ENCODE data around the gene GPR39. TPM values are rescaled to one million over a fixed set of nuclear protein-coding genes. Genes with fewer than 3 reads are reported as not detected.

Gene GPR39
- polyA plus RNA-seq, 1 donor from 2014 or later: 1.1 TPM

DNA sequence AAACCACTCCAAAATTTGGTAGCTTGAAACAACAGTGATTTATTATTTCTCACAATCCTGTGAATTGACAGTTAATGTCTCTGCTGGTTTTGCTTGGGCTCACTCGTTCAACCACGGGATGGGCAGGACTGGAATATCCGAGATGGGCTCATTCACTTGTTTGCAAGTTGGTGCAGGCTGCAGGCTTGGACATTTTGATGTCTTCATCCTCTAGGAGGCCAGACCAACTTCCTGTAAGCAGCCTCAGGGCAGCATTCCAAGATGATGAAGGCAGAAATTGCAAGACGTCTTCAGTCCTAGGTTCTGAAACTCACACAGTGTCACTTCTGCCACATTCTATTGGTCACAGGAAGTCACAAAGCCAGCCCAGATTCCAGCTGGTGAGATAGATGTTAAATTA is 47.1 kb downstream of the GPR39 start:
- H2AFZ ChIP-seq (ENCODE audit: low read depth, low read length): no peak overlapping the region
- no peaks in the 10 kb centered on the region for H3K27me3 ChIP-seq (ENCODE audit: insufficient read depth, low read depth, low read length)
- no peak overlapping the region for H3K9ac ChIP-seq (ENCODE audit: low read length)
- H3K36me3 ChIP-seq (ENCODE audit: insufficient read depth, low read length): no peaks in the 10 kb centered on the region
- H3K4me2 ChIP-seq (ENCODE audit: low read length): no peak overlapping the region
- no peaks in the 10 kb centered on the region for H3K9me2 ChIP-seq (ENCODE audit: insufficient read depth, low read length)
- peaks cover 9% of the 10 kb centered on the region for H3K9me3 ChIP-seq (ENCODE audit: low read length)
- H4K20me1 ChIP-seq (ENCODE audit: insufficient read depth): no peaks in the 10 kb centered on the region
- no peak overlapping the region for H3K4me3 ChIP-seq (ENCODE audit: low read length)
- H3F3A ChIP-seq (ENCODE audit: insufficient read depth, low read length, poor library complexity, severe bottlenecking): no peaks in the 10 kb centered on the region
- H3K79me2 ChIP-seq (replicated peaks; ENCODE audit: insufficient read depth, low read length): no peaks in the 10 kb centered on the region
- no peak for TF ChIP-seq POLR2AphosphoS5 (IDR thresholded peaks at IDR 0.05)
- no peak for TF ChIP-seq SMC3 (conservative IDR thresholded peaks at IDR 0.05; ENCODE audit: poor library complexity)
- TF ChIP-seq TAF1 (IDR thresholded peaks at IDR 0.05; ENCODE audit: low read depth): no peak
- no peak for TF ChIP-seq REST (IDR thresholded peaks at IDR 0.05; ENCODE audit: borderline replicate concordance)
- no peak for TF ChIP-seq RAD21 (conservative IDR thresholded peaks at IDR 0.05)
- no peak for TF ChIP-seq MXI1 (conservative IDR thresholded peaks at IDR 0.05; ENCODE audit: poor library complexity, severe bottlenecking)
- no peak for TF ChIP-seq EP300 (conservative IDR thresholded peaks at IDR 0.05; ENCODE audit: poor library complexity, severe bottlenecking)
- TF ChIP-seq, protein P1, sequence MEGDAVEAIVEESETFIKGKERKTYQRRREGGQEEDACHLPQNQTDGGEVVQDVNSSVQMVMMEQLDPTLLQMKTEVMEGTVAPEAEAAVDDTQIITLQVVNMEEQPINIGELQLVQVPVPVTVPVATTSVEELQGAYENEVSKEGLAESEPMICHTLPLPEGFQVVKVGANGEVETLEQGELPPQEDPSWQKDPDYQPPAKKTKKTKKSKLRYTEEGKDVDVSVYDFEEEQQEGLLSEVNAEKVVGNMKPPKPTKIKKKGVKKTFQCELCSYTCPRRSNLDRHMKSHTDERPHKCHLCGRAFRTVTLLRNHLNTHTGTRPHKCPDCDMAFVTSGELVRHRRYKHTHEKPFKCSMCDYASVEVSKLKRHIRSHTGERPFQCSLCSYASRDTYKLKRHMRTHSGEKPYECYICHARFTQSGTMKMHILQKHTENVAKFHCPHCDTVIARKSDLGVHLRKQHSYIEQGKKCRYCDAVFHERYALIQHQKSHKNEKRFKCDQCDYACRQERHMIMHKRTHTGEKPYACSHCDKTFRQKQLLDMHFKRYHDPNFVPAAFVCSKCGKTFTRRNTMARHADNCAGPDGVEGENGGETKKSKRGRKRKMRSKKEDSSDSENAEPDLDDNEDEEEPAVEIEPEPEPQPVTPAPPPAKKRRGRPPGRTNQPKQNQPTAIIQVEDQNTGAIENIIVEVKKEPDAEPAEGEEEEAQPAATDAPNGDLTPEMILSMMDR (IDR thresholded peaks at IDR 0.05; ENCODE audit: poor library complexity, severe bottlenecking): no peak
- TF ChIP-seq EZH2 (IDR thresholded peaks at IDR 0.05; ENCODE audit: borderline replicate concordance, insufficient read depth, low read length, poor library complexity, severe bottlenecking): no peak
- no peak overlapping the region for H3K27ac ChIP-seq (ENCODE audit: low read length)

DNA sequence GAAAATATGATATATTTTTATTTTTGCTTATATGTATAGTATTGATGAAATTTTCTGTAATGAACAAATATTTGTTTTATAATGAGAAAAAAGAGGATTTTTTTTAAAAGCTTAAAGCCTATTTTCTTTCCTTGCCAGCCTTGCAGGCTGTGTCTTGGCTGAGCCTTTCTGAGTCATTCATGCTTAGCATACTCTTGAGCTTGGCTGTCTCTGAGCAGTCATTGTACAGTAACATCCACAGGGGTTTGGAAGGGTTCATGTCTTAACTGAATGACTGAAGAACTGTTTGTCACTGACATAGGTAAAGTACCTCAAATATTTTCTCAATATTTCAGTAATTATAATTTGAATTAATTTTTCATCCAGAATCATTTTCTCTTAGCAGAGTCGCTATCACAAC is 49.3 kb downstream of the GPR39 start:
- no peak for TF ChIP-seq EZH2 (IDR thresholded peaks at IDR 0.05; ENCODE audit: borderline replicate concordance, insufficient read depth, low read length, poor library complexity, severe bottlenecking)
- TF ChIP-seq SMC3 (conservative IDR thresholded peaks at IDR 0.05; ENCODE audit: poor library complexity): no peak
- no peak for TF ChIP-seq TAF1 (IDR thresholded peaks at IDR 0.05; ENCODE audit: low read depth)
- TF ChIP-seq, protein P1 (IDR thresholded peaks at IDR 0.05; ENCODE audit: poor library complexity, severe bottlenecking): no peak
- no peak for TF ChIP-seq RAD21 (conservative IDR thresholded peaks at IDR 0.05)
- no peak for TF ChIP-seq MXI1 (conservative IDR thresholded peaks at IDR 0.05; ENCODE audit: poor library complexity, severe bottlenecking)
- no peak for TF ChIP-seq POLR2AphosphoS5 (IDR thresholded peaks at IDR 0.05)
- no peak for TF ChIP-seq EP300 (conservative IDR thresholded peaks at IDR 0.05; ENCODE audit: poor library complexity, severe bottlenecking)
- no peak for TF ChIP-seq REST (IDR thresholded peaks at IDR 0.05; ENCODE audit: borderline replicate concordance)
- H3K9me3 ChIP-seq (ENCODE audit: low read length): peaks cover 9% of the 10 kb centered on the region
- no peak overlapping the region for H3K9ac ChIP-seq (ENCODE audit: low read length)

More for the DNA sequence above, 49.3 kb downstream of the GPR39 start:
- H3K4me2 ChIP-seq (ENCODE audit: low read length): no peak overlapping the region
- no peaks in the 10 kb centered on the region for H4K20me1 ChIP-seq (ENCODE audit: insufficient read depth)
- H3K9me2 ChIP-seq (ENCODE audit: insufficient read depth, low read length): no peaks in the 10 kb centered on the region
- H3K27ac ChIP-seq (ENCODE audit: low read length): no peak overlapping the region
- H3K4me3 ChIP-seq (ENCODE audit: low read length): no peak overlapping the region
- H3K27me3 ChIP-seq (ENCODE audit: insufficient read depth, low read depth, low read length): no peaks in the 10 kb centered on the region
- H2AFZ ChIP-seq (ENCODE audit: low read depth, low read length): no peak overlapping the region
- H3F3A ChIP-seq (ENCODE audit: insufficient read depth, low read length, poor library complexity, severe bottlenecking): no peaks in the 10 kb centered on the region
- H3K36me3 ChIP-seq (ENCODE audit: insufficient read depth, low read length): no peaks in the 10 kb centered on the region
- no peaks in the 10 kb centered on the region for H3K79me2 ChIP-seq (replicated peaks; ENCODE audit: insufficient read depth, low read length)
